Activated gamma-delta T cell treated with anti-CD3 and anti-CD28 coated beads, Interleukin-2, amount 50 U/mL, for 16 hours (primary cell): Measurements from ENCODE around the gene RAD23A.
"Not testable (repeated sequence)": the region's sequence is repeated elsewhere in the genome, so short reads cannot be mapped to it uniquely, and the experiment has no call there.

ENCODE experiments used
- DNase-seq: peaks from one replicate; pipeline ENCODE4 v3.0.0-alpha.2; 2020; ENCODE audit warnings: low read depth

The RAD23A gene

DNA sequence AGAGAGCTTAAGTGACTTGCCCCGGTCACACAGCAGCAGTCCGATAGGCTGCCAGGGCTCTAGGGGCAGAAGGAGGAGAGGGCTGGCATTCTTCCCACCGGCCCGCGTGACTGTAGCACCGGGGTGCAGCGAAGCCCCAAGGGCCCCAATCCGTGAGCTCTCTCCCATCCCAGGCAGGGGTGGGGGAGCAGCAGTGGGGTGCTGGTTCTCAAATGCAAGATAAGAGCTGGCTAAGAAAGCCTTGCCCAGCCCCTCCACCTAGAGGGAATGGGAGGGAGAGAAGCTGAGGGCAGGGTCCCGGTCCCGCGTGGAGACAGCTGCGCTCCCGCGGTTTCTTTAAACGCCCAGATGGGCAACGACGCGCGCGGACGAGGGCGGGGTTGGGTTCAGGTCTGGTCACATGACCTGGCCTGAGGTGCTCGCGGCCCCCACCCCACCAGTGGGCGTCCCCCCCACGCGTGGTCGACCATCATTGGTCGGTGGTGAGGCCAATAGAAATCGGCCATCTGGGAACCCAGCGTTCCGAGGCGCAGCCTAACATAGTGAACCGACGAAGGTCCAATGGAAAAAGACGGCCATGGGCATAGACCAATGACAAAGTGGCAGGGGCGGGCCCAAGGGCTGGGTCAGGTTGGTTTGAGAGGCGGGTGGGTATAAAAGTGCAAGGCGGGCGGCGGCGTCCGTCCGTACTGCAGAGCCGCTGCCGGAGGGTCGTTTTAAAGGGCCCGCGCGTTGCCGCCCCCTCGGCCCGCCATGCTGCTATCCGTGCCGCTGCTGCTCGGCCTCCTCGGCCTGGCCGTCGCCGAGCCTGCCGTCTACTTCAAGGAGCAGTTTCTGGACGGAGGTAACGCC is 7.5 kb upstream of the RAD23A start, which contains the start of gene CALR:
Gene CALR (plus strand): TSS at position 683 of the 852 bp plus-strand sequence. CDS start 71 bp downstream, at position 754.
- peak; percentile 99 for DNase-seq

DNA sequence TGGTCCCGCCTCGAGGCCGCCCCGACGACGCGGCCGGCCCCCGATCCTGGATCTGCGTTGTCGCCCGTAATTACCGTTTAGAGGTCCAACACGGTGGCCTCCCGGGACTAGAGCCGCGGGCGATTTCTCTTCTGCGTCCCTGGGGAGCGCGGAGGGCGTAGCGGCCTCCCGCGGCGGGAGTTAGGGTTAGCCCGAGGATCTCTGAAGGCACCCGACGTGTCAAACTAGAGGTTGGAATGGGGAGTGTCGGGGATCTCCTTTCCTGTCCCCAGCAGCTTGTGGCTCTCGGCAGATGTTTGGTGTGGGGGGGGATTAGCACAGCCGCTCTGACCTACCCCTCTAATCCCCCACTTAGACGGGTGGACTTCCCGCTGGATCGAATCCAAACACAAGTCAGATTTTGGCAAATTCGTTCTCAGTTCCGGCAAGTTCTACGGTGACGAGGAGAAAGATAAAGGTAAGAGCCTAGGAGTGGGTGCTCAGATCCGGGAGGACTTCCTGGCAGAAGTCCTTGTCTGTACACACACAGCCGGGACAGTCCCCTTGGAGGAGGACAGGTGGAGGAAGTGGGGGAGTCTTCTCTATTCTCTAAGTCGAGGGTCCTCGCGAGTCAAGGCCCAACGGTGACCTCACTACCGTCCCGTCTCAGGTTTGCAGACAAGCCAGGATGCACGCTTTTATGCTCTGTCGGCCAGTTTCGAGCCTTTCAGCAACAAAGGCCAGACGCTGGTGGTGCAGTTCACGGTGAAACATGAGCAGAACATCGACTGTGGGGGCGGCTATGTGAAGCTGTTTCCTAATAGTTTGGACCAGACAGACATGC is 6.7 kb upstream of the RAD23A start:
- no peak for DNase-seq

DNA sequence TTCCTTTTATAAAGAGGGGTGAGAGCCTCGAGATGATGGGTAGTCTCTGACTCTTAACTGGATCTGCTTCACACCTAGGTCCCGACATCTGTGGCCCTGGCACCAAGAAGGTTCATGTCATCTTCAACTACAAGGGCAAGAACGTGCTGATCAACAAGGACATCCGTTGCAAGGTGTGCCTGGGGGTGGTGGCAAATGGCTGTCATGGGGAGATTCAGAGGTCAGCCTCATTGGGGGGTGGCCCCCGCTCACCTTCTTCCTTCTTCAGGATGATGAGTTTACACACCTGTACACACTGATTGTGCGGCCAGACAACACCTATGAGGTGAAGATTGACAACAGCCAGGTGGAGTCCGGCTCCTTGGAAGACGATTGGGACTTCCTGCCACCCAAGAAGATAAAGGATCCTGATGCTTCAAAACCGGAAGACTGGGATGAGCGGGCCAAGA is 5.7 kb upstream of the RAD23A start:
- DNase-seq = no peak

DNA sequence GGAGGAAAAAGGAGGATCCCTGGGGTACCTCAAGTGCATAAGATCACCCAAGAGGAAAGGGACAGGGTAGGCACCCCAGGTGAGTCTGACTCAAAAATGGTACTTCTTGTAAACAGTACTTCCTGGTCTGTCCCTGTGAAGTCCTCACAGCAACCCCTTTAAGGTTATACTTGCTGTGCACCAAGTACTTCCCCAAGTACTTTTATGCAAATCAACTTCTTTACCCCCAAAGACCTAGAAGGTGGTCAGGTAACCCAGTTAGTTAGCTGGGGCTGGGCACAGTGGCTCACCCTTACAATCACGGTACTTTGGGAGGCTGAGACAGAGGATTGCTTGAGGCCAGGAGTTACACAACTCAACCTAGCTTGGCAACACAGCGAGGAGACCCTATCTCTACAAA is 4.8 kb upstream of the RAD23A start:
- no peak for DNase-seq

DNA sequence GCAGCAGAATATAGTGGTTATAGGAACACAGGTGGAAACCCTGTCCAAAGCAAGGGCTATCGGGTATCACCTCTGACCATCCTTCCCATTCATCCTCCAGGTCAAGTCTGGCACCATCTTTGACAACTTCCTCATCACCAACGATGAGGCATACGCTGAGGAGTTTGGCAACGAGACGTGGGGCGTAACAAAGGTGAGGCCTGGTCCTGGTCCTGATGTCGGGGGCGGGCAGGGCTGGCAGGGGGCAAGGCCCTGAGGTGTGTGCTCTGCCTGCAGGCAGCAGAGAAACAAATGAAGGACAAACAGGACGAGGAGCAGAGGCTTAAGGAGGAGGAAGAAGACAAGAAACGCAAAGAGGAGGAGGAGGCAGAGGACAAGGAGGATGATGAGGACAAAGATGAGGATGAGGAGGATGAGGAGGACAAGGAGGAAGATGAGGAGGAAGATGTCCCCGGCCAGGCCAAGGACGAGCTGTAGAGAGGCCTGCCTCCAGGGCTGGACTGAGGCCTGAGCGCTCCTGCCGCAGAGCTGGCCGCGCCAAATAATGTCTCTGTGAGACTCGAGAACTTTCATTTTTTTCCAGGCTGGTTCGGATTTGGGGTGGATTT is 2.1 kb upstream of the RAD23A start:
- no peak for DNase-seq

DNA sequence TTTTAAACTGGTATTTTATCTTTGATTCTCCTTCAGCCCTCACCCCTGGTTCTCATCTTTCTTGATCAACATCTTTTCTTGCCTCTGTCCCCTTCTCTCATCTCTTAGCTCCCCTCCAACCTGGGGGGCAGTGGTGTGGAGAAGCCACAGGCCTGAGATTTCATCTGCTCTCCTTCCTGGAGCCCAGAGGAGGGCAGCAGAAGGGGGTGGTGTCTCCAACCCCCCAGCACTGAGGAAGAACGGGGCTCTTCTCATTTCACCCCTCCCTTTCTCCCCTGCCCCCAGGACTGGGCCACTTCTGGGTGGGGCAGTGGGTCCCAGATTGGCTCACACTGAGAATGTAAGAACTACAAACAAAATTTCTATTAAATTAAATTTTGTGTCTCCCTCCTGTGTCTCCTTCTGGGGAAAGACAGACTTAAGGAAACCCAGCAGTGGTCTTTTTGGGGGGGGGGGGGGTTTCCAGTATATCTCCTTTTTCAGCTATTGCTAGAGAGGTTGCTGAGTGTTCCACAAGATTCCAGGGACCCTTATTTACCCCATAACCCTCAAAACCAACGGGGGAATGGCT is 1.5 kb upstream of the RAD23A start:
- DNase-seq = no peak

- DNase-seq = no peak
Observed at GRCh38 chr19:12946092-12946721, 545 bp downstream of the RAD23A start.

DNA sequence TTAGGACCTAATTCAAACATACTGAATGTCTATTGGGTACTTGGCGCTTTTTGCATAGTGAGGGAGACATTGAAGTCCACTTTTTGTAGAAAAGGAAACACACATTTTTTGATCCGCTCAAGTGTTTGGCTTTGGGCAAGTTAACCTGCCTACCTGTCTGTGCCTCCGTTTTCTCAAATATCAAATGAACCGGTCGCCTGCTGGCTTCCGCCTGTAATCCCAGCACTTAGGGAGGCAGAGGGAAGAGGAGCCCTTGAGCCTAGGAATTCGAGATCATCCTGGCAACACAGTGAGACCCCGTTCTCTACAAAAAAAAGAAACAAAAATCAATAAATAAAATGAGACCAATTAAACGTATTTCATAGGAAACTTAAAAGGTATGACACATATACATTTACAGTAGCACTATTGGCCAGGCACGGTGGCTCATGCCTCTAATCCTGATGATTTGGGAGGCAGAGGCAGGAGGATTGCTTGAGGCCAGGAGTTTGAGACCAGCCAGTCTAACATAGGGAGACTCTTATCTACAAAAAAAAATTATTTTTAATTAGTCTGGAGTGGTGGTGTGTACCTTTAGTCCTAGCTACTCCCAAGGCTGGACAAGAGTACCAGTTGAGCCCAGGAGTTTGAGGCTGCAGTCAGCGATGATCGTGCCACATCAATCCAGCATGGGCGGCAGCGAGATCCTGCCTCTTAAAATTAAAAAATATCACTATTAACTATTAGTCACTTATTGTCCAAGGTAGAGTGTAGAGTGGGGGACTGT is 1.3 kb downstream of the RAD23A start:
- DNase-seq = no peak

- DNase-seq = no peak
Observed at GRCh38 chr19:12947702-12948611, 2.3 kb downstream of the RAD23A start.

- DNase-seq = no peak
Observed at GRCh38 chr19:12948612-12949362, 3.1 kb downstream of the RAD23A start.

DNA sequence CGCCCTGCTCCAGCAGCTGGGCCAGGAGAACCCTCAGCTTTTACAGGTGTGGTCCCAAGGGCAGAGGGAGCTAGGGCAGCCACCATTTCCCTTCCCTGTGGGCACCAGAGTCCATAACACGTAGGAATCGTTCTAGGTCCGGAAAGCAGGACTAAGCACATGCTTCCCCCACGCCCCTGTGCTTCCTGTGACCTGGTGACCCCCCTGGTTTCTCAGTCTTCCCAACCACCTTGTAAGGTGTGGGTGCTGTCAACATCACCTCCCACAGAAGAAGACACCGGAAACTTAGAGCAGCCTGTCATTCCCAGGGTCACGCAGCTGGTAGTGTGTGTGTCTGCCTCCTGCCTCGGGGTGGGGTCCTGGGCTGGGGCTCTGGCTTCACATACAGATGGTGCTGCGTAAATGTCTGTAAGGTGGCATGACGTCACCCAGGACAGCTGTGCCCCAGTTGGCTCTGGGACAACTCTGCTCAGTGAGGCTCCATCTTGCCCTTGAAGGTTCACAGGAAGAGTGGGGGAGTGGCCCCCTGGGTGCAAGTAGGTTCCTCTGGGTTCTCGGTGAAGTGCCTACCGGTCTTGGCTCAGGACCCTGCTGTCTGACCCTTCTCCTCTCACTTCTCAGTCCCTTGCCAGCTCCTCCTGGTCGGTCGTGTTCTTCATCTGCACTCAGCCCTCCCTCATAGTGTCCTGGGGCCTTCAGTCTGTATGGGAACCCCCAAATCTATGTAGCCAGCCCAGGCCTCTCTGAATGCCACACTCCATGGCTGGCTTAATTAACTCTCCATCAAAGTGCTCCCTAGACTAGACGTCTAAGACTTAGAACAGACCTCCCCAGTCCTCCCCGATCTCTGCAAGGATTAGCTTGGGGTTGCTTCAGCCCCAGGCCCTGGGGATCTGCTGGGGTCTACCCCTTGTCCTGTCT is 4.0 kb downstream of the RAD23A start:
- DNase-seq = no peak

GRCh38 chr19:12952050-12952449 is 6.4 kb downstream of the RAD23A start:
- DNase-seq = not testable (repeated sequence)

GRCh38 chr19:12952488-12953137 is 7.0 kb downstream of the RAD23A start:
- DNase-seq = no peak

DNA sequence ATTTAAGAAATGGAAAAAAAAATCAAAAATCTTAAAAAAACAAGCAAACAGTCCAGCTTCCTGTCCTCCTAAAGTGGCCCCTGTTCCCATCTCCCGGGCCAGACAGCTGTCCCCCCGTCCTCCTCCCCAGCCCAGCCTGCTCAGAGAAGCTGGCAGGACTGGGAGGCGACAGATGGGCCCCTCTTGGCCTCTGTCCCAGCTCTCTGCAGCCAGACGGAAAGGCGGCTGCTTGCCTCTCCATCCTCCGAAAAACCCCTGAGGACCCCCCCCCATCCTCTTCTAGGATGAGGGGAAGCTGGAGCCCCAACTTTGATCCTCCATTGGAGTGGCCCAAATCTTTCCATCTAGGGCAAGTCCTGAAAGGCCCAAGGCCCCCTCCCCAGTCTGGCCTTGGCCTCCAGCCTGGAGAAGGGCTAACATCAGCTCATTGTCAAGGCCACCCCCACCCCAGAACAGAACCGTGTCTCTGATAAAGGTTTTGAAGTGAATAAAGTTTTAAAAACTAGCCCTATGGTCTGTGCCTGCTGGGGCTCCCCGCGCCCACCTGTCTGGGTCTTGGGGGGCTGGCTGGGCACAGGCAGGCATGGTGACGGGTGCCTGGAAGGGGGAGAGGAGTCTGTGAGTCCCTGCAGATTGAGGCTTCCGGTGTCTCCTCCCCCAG is 7.6 kb downstream of the RAD23A start:
- DNase-seq = no peak

DNA sequence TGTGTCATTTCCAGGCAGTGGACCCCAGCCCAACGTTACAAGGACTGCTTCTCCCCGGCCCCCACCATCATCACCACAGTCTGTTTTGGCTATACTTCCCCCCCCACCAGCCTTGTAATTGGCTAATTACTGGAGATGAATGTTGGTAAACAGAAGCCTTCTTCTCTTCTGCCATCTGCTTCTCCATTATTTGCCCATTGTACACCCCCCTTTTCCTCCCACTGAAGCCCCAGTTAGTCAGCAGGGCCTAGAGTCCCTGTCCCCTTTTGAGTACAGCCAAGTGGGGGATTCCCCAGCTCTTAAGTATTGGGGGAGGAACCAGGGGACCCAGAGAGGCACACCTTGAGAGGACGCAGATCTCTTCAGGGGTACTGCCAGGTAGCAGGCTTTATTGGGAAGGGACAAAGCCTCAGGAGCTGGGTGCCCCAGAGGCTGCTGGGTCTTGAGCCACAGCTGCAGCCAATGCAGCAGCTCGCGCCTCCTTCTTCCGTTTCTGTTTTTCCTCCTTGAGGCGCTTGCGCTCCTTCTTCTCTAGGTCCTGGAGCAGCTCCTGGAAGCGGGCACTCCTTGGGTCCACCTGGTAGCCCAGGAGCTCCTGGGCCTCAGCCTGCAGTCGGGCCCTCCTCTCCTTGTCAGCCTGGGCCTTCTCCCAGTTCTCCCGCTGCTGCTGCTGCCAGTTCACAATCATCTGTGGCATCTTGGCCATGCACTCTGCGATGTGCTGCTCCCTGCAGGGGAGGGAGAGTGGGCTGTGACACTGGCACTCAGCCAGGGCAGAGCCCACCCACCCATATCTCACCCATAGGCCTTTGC is 8.3 kb downstream of the RAD23A start:
- DNase-seq = no peak

GRCh38 chr19:12954612-12954962 is 8.9 kb downstream of the RAD23A start:
- no peak for DNase-seq
